ENCODE measurements around the gene INHBC. TPM values are rescaled to one million over a fixed set of nuclear protein-coding genes. Genes with fewer than 3 reads are reported as not detected.

INHBC gene
- total and polyA plus RNA-seq, 2 donors from 2014 or later, result not detected

- peaks cover 0 to 18% (median 0%) of the 10 kb centered on the region in 3 donors for H3K4me1 ChIP-seq (ENCODE audit: control insufficient read depth in 2 of 3, insufficient read depth in 2 of 3, low read depth in 1 of 3, low read length in 3 of 3)
Observed at GRCh38 chr12:57476993-57477709, 42.6 kb downstream of the INHBC start.

GRCh38 chr12:57477710-57478681 is 43.4 kb downstream of the INHBC start:
- Histone ChIP-seq H3K27ac (ENCODE audit: low read depth in 2 of 2, low read length in 2 of 2) (peak overlapping the region in 1 of 2 donors; percentile 60), H3K27me3 (ENCODE audit: control insufficient read depth, insufficient read depth, low read length) (peaks cover 25% of the 10 kb centered on the region), H3K9ac (ENCODE audit: low read length in 3 of 3) (no peak overlapping the region), H3K9me3 (ENCODE audit: control insufficient read depth in 2 of 3, insufficient read depth in 1 of 3, low read length in 3 of 3) (no peaks in the 10 kb centered on the region), H3K4me3 (ENCODE audit: low read length in 3 of 3) (no peak overlapping the region), H3K36me3 (ENCODE audit: control insufficient read depth in 2 of 3, insufficient read depth in 3 of 3, low read length in 3 of 3) (no peaks in the 10 kb centered on the region), H3K4me1 (ENCODE audit: control insufficient read depth in 2 of 3, insufficient read depth in 2 of 3, low read depth in 1 of 3, low read length in 3 of 3) (peaks cover 0 to 18% (median 0%) of the 10 kb centered on the region in 3 donors)
- intact Hi-C loops (cut with DNase I), result no loop called here
- FAIRE-seq, result no peak
- DNase-seq, result peak in 1 of 5 donors; percentile 29
- TF ChIP-seq CTCF (IDR thresholded peaks at IDR 0.05; ENCODE audit: borderline replicate concordance, extremely low read depth, insufficient read depth), result no peak

More at GRCh38 chr12:57476993-57477709, 42.6 kb downstream of the INHBC start:
- no peak for FAIRE-seq
- peak overlapping the region in 2 of 3 donors; percentile 17 to 32 for H3K4me3 ChIP-seq (ENCODE audit: low read length in 3 of 3)
- peaks cover 25% of the 10 kb centered on the region for H3K27me3 ChIP-seq (ENCODE audit: control insufficient read depth, insufficient read depth, low read length)
- peak in 1 of 5 donors; percentile 34 for DNase-seq
- TF ChIP-seq CTCF (IDR thresholded peaks at IDR 0.05; ENCODE audit: borderline replicate concordance, extremely low read depth, insufficient read depth), result no peak
- H3K9ac ChIP-seq (ENCODE audit: low read length in 3 of 3), result no peak overlapping the region
- intact Hi-C loops (cut with DNase I), result no loop called here
- H3K9me3 ChIP-seq (ENCODE audit: control insufficient read depth in 2 of 3, insufficient read depth in 1 of 3, low read length in 3 of 3), result no peaks in the 10 kb centered on the region
- H3K27ac ChIP-seq (ENCODE audit: low read depth in 2 of 2, low read length in 2 of 2), result peak overlapping the region in 1 of 2 donors; percentile 33
- no peaks in the 10 kb centered on the region for H3K36me3 ChIP-seq (ENCODE audit: control insufficient read depth in 2 of 3, insufficient read depth in 3 of 3, low read length in 3 of 3)

- Histone ChIP-seq H3K36me3 (ENCODE audit: control insufficient read depth in 2 of 3, insufficient read depth in 3 of 3, low read length in 3 of 3) (no peaks in the 10 kb centered on the region), H3K9me3 (ENCODE audit: control insufficient read depth in 2 of 3, insufficient read depth in 1 of 3, low read length in 3 of 3) (no peaks in the 10 kb centered on the region), H3K4me3 (ENCODE audit: low read length in 3 of 3) (no peak overlapping the region), H3K27ac (ENCODE audit: low read depth in 2 of 2, low read length in 2 of 2) (peak overlapping the region in 1 of 2 donors; percentile 59), H3K9ac (ENCODE audit: low read length in 3 of 3) (no peak overlapping the region), H3K4me1 (ENCODE audit: control insufficient read depth in 2 of 3, insufficient read depth in 2 of 3, low read depth in 1 of 3, low read length in 3 of 3) (peaks cover 0 to 18% (median 0%) of the 10 kb centered on the region in 3 donors), H3K27me3 (ENCODE audit: control insufficient read depth, insufficient read depth, low read length) (peaks cover 20% of the 10 kb centered on the region)
- TF ChIP-seq CTCF (IDR thresholded peaks at IDR 0.05; ENCODE audit: borderline replicate concordance, extremely low read depth, insufficient read depth), result no peak
- FAIRE-seq (no peak), DNase-seq (no peak)
- intact Hi-C loops (cut with DNase I), result no loop called here
Observed at GRCh38 chr12:57479043-57479375, 44.4 kb downstream of the INHBC start.
